ENCODE measurements around the gene SCMH1.

The SCMH1 gene

DNA sequence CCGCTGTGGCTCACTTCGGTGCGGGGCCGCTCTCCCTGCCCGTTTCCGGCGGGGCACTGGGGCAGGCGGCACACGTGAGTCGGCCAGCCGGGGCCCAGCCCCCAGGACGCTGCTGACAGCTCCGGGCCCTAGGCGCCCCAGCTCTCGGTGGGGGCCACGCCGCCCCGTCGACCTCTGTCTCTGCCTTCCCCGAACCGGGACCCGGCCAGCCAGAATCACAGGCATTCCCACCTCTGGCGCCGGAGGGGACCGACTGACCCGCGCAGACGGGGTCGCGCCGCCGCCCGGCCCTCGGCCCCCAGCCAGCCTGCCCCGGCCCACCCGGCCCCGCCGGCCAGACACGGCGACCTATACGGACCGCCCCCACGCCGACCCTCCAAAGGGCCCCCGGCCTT lies 755 bp downstream of the SCMH1 start:
- peak overlapping the region; percentile 68 for H3K4me3 ChIP-seq (ENCODE audit: low read depth, low read length)
- TF ChIP-seq, protein P1, sequence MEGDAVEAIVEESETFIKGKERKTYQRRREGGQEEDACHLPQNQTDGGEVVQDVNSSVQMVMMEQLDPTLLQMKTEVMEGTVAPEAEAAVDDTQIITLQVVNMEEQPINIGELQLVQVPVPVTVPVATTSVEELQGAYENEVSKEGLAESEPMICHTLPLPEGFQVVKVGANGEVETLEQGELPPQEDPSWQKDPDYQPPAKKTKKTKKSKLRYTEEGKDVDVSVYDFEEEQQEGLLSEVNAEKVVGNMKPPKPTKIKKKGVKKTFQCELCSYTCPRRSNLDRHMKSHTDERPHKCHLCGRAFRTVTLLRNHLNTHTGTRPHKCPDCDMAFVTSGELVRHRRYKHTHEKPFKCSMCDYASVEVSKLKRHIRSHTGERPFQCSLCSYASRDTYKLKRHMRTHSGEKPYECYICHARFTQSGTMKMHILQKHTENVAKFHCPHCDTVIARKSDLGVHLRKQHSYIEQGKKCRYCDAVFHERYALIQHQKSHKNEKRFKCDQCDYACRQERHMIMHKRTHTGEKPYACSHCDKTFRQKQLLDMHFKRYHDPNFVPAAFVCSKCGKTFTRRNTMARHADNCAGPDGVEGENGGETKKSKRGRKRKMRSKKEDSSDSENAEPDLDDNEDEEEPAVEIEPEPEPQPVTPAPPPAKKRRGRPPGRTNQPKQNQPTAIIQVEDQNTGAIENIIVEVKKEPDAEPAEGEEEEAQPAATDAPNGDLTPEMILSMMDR (conservative IDR thresholded peaks at IDR 0.05; ENCODE audit: low read depth, low read length): no peak
- DNase-seq (ENCODE audit: low read depth): peak; percentile 32

DNA sequence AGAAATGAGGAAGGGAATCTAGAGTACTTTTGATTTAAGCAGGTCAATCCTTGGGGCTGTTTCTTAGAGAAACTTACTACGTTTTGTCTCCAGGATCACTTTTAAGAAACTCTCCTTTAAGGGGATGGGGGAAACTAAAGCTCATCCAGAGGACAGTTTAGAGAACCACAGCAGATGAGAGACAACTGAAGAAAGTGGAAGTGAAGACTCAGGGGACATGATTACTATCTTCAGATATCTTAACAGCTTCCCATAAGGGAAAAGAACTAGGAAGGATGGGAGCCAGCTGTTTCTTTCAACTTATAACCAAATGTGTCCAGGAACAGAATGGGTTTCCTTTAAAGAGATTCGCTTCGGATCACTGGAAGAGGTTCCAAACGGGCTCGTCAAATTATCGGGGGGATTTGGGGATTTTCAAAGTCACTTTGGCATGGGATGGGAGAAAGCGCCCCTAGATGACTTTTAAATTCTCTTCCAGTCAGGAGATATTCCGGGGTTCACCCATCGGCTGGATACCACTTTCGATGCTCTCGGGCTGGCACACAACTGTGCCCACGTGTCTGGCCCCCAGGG lies 1.2 kb downstream of the SCMH1 start:
- TF ChIP-seq, protein P1 (conservative IDR thresholded peaks at IDR 0.05; ENCODE audit: low read depth, low read length): no peak
- peak overlapping the region; percentile 68 for H3K4me3 ChIP-seq (ENCODE audit: low read depth, low read length)
- peak; percentile 22 for DNase-seq (ENCODE audit: low read depth)

- no peak overlapping the region for H3K4me3 ChIP-seq (ENCODE audit: low read depth, low read length)
- DNase-seq (ENCODE audit: low read depth): peak; percentile 87
- TF ChIP-seq, protein P1 (conservative IDR thresholded peaks at IDR 0.05; ENCODE audit: low read depth, low read length): peak; percentile 58
These were observed 2.0 kb downstream of the SCMH1 start for GRCh38 chr1:41239988-41240610.

- TF ChIP-seq, protein P1 (conservative IDR thresholded peaks at IDR 0.05; ENCODE audit: low read depth, low read length): no peak
- no peak for DNase-seq (ENCODE audit: low read depth)
- H3K4me3 ChIP-seq (ENCODE audit: low read depth, low read length): no peak overlapping the region
These were observed 3.7 kb downstream of the SCMH1 start for GRCh38 chr1:41238311-41238988.

DNA sequence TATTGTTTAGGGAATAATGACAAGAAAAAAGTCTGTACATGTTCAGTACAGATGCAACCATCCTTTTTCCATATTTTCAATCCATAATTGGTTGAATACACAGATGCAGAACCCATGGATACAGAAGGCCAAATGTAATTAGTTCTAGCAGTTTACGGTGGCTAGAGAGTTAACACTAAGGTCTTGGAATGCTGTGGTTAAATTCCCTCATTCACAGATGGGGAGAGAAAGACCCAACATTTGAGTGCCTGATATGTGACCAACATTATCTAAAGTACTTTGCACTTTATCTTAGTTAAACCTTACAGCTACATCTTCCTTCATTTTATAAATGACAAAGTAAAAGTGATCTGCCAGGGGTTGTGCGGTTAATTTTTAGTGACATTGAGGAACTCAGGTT lies 5.3 kb downstream of the SCMH1 start:
- no peak overlapping the region for H3K4me3 ChIP-seq (ENCODE audit: low read depth, low read length)
- TF ChIP-seq, protein P1 (conservative IDR thresholded peaks at IDR 0.05; ENCODE audit: low read depth, low read length): no peak
- DNase-seq (ENCODE audit: low read depth): no peak

DNA sequence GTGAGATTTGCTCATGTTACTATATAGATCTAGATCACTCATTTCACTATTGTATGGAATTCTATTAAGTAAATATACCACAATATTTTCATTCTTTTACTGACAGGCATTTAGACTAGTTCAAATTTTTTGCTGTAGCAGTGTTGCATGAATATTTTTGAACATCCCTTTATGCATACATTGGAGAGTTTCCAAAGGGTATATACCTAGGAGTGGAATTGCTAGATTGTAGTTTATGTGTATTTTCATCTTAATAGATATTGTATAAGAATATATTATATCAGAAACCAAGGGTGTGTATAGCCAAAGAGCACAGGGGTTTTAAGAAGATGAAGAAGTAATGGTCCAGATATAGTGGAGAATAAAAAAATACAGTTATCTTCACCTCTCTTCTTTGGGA lies 6.2 kb downstream of the SCMH1 start:
- H3K4me3 ChIP-seq (ENCODE audit: low read depth, low read length): no peak overlapping the region
- TF ChIP-seq, protein P1 (conservative IDR thresholded peaks at IDR 0.05; ENCODE audit: low read depth, low read length): no peak
- DNase-seq (ENCODE audit: low read depth): no peak
